K562 (cell line): ENCODE measurements around the gene SEC24C.

Experiments used
- ATF4 ChIP-seq: fragments of 450-650 bp; formaldehyde crosslinking; IDR thresholded peaks from 2 replicates; pipeline ENCODE4 v1.4.0; 2022; ENCODE audit warnings: mild to moderate bottlenecking, moderate library complexity
- CTCF ChIP-seq, 3 experiments: IDR thresholded peaks in 2 of 3; conservative IDR thresholded peaks in 1 of 3; 2 replicates each; pipeline ENCODE4 v1.5.1; 2011 to 2012; ENCODE audit warnings: low read length in 3 of 3, mild to moderate bottlenecking in 3 of 3, control low read depth in 2 of 3, improper control_type of control experiment in 1 of 3, inconsistent platforms in 1 of 3, low read depth in 1 of 3, mixed read lengths in 1 of 3, moderate library complexity in 1 of 3; ENCODE audit not compliant: insufficient read depth in 2 of 3
- GABPA ChIP-seq: fragments of 200-800 bp; sonication (Bioruptor generic); conservative IDR thresholded peaks from 2 replicates; pipeline ENCODE4 v1.6.1; 2016; ENCODE audit warnings: low read depth, missing genetic modification characterization, missing compliant biosample characterization
- MAFK ChIP-seq: IDR thresholded peaks from 2 replicates; pipeline ENCODE4 v1.6.1; 2011; ENCODE audit warnings: low read length, improper control_type of control experiment
- SRF ChIP-seq, 2 experiments: fragments of 250-450, 450-650 bp in 1 of 2; sonication (Bioruptor Pico) in 1 of 2; sonication (generic) in 1 of 2; formaldehyde crosslinking; IDR thresholded peaks; 2 replicates each; pipeline versions ENCODE4 v1.5.0 to v1.5.1; 2020 to 2022; ENCODE audit warnings: mild to moderate bottlenecking in 1 of 2, missing genetic modification reagents in 1 of 2
- TAF1 ChIP-seq: IDR thresholded peaks from 2 replicates; pipeline ENCODE4 v1.6.1; 2011; ENCODE audit warnings: mild to moderate bottlenecking, low read length, moderate library complexity; ENCODE audit not compliant: insufficient read depth, control insufficient read depth, severe bottlenecking; ENCODE audit errors: extremely low read depth
- THRA ChIP-seq: fragments of 450-650 bp; IDR thresholded peaks from 2 replicates; pipeline ENCODE4 v1.6.1; 2017; ENCODE audit warnings: mild to moderate bottlenecking, moderate library complexity
- ZBTB26 ChIP-seq: fragments of 450-650 bp; formaldehyde crosslinking; IDR thresholded peaks from 2 replicates; pipeline ENCODE4 v1.4.0; 2022; ENCODE audit warnings: missing genetic modification characterization
- ZBTB40 ChIP-seq, 2 experiments: fragments of 450-650 bp in 1 of 2; sonication (generic) in 1 of 2; formaldehyde crosslinking in 1 of 2; IDR thresholded peaks; 2 replicates each; pipeline versions ENCODE4 v1.7.1 to v1.9.0; 2016 to 2022; ENCODE audit warnings: inconsistent platforms in 1 of 2, mild to moderate bottlenecking in 1 of 2, missing genetic modification reagents in 1 of 2
- ZNF174 ChIP-seq: fragments of 250-450 bp; sonication (Bioruptor Pico); IDR thresholded peaks from 2 replicates; pipeline ENCODE4 v1.4.0; 2020; ENCODE audit warnings: mild to moderate bottlenecking
- ZNF184 ChIP-seq: sonication (generic); formaldehyde crosslinking; IDR thresholded peaks from 2 replicates; pipeline ENCODE4 v1.5.0; 2020; ENCODE audit warnings: missing genetic modification reagents

GRCh38 chr10:73797324-73798025 lies 53.3 kb downstream of the SEC24C start:
- TF ChIP-seq ZNF184 (no peak), CTCF (IDR thresholded peaks at IDR 0.05 in 2 of 3, conservative IDR thresholded peaks at IDR 0.05 in 1 of 3; ENCODE audit: insufficient read depth in 2 of 3, low read depth in 1 of 3, low read length in 3 of 3) (no peak), MAFK (no peak), ZBTB26 (CRISPR knock-in tag) (0 out of 2 replicates have a peak, but pooled peaks have one; percentile 38), TAF1 (no peak), THRA (no peak), SRF (CRISPR knock-in tag; IDR thresholded peaks at IDR 0.05) (no peak), ZBTB40 (IDR thresholded peaks at IDR 0.05) (no peak), ZBTB40 (CRISPR knock-in tag; IDR thresholded peaks at IDR 0.05) (no peak), ZNF174 (CRISPR knock-in tag) (no peak), GABPA (tag) (no peak), ATF4 (CRISPR knock-in tag) (no peak)
